Activated gamma-delta T cell (primary cell): Measurements from ENCODE around the gene ARMC5.
"Not testable (repeated sequence)": the region's sequence is repeated elsewhere in the genome, so short reads cannot be mapped to it uniquely, and the experiment has no call there.

Source experiments
- DNase-seq: peaks from one replicate; lab custom pipeline; 2025; lab: John Stamatoyannopoulos, UW
- total RNA-seq, 2 donors: gene quantifications; one replicate each; lab custom pipeline; 2026; lab: John Stamatoyannopoulos, UW

Gene ARMC5, protein sequence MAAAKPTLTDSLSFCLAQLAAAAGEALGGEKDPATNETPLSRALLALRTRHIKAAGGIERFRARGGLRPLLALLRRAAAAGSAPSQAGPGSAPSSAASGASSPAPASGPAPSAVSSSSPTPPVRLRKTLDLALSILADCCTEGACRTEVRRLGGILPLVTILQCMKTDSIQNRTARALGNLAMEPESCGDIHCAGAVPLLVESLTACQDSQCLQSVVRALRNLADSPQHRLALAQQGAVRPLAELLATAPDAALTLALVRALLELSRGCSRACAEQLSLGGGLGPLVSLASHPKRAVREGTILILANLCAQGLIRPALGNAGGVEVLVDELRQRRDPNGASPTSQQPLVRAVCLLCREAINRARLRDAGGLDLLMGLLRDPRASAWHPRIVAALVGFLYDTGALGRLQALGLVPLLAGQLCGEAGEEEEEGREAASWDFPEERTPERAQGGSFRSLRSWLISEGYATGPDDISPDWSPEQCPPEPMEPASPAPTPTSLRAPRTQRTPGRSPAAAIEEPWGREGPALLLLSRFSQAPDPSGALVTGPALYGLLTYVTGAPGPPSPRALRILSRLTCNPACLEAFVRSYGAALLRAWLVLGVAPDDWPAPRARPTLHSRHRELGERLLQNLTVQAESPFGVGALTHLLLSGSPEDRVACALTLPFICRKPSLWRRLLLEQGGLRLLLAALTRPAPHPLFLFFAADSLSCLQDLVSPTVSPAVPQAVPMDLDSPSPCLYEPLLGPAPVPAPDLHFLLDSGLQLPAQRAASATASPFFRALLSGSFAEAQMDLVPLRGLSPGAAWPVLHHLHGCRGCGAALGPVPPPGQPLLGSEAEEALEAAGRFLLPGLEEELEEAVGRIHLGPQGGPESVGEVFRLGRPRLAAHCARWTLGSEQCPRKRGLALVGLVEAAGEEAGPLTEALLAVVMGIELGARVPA
- 18.4 to 21.7 reads per million in 2 donors for total RNA-seq

DNA sequence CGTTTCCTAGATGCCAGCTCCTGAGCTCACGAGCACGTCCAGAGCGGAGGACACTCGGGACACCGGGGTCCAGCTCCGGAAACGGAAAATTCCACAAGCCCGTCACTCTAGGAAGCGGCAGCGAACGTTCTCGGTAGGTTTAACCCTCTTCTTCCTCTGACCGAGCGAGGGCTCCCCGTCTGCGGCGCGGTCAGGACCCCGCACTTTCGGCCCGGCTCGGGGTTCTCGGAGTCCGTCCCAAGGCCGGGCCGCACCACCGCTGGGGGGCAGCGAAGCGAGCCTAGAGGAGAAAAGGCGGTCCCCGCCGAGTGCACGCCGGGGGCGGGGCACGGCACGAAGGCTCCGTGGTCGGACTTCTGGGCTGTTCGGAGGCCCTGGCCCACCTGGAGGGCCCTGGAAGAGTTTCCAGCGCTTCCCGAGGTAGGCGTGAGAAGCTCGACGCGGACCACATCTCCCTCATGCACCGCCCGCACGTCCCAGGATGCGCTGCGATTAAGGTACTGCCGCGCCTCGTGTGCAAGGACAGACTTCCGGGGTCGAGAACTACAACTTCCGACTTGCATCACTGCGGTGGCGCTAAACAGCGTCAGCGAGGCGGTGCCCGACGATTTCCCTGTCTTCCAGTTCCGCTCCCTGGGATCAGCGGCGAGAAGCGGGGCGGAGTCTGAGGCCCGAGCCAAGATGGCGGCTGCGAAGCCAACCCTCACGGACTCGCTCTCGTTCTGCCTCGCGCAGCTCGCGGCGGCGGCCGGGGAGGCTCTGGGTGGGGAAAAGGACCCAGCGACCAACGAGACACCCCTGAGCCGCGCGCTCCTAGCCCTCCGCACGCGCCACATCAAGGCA is at the start of gene ARMC5:
Gene ARMC5, plus strand, starts transcription at position 658 of the 843 bp plus-strand sequence. Its CDS starts 24 bp downstream, at position 682.
- peak; percentile 95 for DNase-seq

DNA sequence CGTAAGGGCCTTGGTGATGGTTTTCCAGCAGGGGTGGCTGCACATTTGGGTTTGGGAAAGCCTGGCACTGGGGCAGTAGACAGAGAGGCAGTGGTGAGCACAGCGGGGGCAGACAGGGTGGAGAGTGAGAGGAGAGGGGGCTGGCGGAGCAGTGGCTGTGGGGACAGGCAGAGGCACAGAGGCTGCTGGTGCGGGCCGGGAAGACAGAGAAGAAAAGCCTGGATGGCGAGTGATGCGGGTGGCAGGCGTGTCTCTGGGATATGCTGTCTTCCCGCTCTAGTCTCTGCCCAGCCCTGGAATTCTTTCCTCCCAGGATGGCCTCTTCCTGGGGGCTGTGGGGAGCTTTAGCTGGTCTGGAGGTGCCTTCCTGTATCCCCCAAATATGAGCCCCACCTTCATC is 49.2 kb upstream of the ARMC5 start:
- no peak for DNase-seq

DNA sequence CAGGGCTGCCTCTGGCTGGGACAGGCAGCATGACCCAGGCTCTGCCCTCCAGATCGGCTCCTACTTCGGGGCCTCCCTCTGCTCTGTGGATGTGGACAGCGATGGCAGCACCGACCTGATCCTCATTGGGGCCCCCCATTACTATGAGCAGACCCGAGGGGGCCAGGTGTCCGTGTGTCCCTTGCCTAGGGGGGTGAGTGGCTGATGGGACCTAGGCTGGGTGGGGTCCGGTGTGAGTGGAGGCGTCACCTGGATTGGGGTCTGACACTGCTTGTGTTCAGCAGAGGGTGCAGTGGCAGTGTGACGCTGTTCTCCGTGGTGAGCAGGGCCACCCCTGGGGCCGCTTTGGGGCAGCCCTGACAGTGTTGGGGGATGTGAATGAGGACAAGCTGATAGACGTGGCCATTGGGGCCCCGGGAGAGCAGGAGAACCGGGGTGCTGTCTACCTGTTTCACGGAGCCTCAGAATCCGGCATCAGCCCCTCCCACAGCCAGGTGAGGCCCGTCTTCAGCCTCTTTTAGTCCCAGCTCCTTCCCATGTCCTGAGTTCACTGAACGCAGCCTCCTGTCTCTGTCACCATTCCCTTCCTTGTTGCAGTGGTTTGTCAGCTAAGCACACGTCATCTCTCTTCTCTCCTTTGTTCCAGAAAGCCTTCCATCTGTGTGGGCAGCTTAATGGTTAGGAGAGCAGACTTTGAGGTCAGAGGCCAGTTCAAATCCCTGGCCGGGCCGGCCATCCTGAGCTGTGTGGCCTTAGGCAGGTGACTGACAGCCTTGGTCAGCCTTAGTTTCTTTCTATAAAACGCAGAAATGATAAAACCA is 48.1 kb upstream of the ARMC5 start:
- DNase-seq, result no peak

DNA sequence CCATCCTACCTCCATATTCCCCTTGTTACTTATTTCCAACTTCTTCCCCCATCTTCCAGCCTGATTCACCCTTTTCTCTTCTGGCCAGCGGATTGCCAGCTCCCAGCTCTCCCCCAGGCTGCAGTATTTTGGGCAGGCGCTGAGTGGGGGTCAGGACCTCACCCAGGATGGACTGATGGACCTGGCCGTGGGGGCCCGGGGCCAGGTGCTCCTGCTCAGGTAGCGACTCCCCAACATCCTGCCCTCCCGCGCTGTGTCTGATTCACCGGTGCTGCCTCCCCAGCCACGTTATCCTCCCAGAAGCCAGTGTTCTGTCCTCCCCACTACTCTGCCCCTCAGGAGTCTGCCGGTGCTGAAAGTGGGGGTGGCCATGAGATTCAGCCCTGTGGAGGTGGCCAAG is 46.6 kb upstream of the ARMC5 start:
- DNase-seq, result no peak

DNA sequence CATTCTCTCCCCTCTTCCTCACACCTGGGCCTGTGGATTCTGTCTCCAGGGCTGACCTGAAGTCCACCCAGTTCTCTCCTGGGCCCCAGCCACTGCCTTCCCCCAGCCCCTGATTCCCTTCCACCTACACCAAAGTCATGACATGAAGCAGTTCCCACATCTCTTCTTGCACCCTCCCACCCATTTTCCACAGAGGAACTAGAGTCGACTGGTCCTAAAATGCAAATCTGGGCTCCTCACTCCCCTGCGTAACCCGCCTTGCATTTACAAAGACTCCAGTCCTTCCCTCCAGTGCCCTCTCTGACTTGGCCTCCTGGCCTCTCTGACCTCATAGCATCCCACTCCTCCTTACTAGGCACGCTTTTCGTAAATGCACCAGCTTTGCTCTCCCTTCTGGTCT is 45.9 kb upstream of the ARMC5 start:
- DNase-seq, result no peak

DNA sequence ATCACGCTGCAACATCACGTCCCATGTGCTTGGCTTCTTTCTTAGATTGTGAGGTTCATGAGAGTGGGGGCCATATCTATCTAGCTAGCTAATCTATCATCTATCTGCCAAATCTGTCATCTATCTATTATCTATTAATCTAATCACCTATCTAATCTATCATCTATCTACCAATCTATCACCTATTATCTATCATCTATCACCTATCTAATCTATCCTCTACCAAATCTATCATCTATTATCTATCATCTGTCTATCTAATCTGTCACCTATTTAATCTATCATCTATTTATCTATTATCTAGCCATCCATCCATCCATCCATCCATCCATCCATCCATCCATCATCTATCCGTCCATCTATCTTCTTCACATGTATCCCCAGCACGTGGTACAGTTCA is 45.4 kb upstream of the ARMC5 start:
- DNase-seq, result no peak

DNA sequence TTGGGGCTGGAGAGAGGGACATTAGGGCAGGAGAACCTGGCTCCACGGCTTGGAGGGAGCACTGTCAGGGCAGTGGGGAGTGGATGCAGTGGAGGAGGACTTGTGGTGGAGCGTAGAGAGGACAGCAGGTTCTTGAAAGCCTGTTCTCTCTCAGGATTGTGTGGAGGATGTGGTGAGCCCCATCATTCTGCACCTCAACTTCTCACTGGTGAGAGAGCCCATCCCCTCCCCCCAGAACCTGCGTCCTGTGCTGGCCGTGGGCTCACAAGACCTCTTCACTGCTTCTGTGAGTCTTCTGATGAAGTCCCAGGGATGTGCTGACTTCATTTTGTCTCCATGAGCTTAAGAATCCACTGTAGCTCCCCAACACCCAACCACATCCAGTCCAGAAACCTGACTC is 44.6 kb upstream of the ARMC5 start:
- DNase-seq, result no peak

DNA sequence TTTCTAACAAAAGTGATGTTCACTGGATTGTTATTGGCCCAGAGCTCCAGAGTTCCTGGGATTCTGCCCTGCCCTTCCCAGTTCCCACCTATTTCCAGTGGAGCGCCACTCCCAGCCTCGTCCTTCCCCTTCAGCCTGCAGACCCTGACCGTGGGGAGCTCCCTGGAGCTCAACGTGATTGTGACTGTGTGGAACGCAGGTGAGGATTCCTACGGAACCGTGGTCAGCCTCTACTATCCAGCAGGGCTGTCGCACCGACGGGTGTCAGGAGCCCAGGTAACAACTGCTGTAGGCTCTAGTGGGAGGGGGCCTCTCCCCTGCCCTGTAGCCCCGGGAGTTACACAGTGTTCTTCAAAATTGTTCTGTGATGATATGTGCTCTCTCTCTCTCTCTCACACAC is 42.9 kb upstream of the ARMC5 start:
- no peak for DNase-seq

DNA sequence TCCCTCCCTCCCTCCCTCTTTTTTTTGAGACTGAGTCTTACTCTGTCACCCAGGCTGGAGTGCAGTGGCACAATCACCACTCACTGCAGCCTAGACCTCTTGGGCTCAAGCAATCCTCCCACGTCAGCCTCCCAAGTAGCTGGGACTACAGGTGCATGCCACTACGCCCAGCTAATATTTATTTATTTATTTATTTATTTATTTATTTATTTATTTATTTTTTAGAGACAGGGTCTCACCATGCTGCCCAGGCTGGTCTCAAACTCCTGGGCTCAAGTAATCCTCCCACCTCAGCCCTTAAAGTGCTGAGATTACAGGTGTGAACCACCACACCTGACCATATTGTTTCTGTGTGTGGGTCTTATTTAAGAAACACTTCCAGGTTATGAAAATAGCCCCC is 42.3 kb upstream of the ARMC5 start:
- DNase-seq, result not testable (repeated sequence)

DNA sequence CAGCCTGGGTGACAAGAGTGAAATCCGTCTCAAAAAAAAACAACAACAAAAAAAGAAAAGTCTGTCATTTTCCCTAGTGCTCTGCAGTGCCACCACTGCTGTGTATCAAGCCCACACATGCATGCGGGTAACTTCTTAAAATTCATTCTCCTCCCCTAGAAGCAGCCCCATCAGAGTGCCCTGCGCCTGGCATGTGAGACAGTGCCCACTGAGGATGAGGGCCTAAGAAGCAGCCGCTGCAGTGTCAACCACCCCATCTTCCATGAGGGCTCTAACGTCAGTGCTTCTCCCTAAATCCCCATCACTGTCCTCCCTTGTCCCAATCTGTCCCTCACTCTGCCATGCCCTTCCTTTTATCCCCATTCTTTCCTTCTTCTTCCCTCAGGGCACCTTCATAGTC is 41.4 kb upstream of the ARMC5 start:
- DNase-seq, result no peak

DNA sequence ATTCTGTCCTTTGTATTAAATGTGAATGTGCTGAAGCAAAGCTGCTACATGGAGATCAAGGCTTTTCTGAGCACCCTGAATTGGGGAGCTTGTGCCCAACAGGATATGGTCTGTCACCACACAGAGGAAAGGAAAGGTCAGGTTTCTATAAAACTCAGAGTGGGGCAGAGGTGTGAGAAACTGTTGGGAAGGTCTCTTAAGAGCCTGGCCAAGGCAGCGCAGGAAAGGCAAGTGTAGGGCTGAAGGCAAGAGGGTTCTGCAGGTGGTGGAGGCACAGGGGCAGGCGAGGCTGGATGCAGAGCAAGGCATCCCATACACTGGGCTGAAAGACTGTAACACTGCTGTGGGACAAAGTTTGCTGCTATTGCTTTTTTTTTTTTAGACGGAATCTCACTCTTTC is 39.3 kb upstream of the ARMC5 start:
- DNase-seq, result no peak

DNA sequence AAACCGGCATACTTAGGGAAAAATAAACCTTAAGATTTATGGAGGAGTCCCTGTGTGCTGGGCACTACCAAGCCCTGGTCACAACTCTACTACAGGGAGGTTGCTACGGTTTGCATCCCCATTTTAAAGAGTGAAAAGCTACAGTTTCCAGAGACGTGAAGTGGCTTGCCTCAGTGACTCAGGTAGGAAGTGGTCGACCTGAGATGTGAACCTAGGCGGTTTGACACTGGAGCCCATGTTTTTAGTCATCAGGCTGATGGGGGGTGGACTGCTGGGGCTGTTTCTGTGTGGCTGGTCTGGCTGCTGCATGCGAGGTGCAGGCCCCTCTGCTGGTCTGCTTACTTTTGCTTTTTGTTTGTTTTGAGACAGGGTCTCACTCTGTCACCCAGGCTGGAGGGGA is 37.7 kb upstream of the ARMC5 start:
- DNase-seq, result no peak

DNA sequence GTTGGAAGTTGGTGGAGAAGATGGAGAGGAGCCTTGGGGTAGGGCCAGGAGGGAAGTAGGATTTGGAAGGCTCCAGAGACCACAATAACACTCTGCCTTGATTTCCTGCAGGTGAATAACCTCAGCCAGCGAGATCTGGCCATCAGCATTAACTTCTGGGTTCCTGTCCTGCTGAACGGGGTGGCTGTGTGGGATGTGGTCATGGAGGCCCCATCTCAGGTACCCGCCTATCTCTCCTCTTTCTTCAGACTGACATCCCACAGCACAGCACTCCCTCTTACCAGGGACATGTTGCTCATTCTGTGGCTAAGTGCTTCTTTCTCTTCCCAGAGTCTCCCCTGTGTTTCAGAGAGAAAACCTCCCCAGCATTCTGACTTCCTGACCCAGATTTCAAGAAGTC is 36.1 kb upstream of the ARMC5 start:
- DNase-seq, result no peak

DNA sequence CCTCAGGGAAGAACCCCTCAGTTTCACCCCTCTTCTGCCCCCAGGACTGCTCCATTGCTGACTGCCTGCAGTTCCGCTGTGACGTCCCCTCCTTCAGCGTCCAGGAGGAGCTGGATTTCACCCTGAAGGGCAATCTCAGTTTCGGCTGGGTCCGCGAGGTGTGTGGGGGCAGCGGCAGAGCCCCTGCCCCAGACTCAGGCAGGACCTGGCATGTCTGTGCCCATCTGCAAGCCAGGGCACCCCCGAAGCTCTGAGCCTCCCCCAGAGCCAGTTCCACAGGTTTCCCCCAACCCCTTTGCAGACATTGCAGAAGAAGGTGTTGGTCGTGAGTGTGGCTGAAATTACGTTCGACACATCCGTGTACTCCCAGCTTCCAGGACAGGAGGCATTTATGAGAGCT is 35.5 kb upstream of the ARMC5 start:
- no peak for DNase-seq

DNA sequence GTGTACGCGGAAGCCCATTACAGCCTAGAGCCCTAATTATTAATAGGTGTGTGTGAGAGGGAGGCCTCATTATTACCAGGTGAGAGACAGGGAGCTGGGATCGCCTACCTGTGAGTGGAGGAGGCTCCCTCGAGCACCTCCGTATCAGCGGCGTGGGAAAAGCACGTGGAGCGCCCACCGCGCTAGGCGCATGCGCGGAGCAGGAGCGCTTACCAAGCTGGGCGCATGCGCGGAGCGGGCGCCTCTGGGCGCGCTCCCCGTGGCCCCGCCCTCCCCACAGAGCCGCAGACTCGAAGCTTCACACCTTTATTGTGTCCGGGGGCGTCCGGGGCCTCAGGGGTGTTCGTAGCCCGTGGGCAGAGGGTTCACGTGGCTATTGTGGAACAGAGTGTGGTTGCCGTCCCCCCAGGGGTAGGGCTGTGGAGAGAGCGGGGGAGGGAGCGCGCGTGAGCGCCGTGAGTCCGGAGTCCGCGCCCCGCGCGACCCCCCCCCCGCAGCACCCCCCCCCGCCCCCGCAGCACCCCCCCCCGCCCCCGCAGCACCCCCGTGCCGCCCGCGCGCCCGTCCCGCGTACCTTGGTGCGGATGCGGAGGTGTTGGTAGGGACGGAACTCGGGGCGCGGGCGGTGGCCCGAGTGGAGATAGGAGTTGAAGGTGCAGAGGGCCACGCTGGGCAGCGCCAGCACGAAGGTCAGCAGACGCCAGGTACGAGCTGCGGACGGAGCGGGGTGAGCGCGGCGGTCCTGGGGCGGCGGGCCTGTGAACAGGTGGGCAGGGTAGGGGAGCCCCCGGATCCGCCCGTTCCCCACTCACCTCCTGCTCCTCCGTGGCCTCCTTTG is 31.6 kb upstream of the ARMC5 start:
- DNase-seq, result peak; percentile 47

DNA sequence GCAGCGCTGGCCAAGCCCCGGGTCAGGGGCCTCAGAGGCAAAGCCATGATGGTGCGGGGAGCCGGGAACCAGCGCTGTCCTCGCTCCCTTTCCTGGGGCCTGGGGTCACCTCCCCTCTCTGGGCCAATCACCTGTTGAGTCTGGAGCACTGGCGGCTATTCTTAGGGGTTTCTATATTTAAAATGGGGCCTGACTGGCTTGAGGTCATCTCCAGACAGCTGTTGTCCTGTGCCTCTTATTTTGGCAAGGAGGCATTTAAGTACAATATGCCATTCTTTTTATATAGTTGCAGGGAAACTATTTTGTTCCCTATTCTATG is 31.1 kb upstream of the ARMC5 start, which contains the start of gene COX6A2:
Gene COX6A2, minus strand, starts transcription at position 82 of the 319 bp plus-strand sequence. Its CDS starts 35 bp downstream, at position 47.
- DNase-seq, result no peak

DNA sequence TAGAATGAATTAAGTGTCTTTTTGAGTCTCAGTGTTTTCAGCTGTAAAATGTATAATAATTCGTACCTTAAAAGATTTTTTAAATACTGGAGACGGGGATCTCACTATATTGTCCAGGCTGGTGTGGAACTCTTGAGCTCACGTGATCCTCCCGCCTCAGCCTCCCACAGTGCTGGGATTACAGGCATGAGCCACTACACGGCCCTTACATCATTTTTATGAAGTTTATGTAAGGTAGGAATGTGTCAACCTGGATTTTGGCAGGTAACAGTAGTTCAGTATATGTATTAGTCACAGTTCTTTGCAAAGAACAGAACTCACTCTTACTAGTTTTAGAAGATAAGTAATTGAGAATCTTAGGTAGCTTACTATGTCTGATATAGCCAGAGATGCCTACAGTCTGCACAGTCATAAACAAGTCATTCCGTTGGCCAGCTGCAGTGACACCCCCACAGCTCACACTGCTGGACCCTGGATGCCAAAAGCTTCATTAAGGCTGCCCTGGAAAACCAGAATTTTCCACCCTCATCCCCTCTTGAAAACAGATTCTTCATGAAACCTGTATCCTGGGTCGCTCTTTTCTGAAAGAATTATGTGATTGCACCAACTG is 30.6 kb upstream of the ARMC5 start:
- no peak for DNase-seq

DNA sequence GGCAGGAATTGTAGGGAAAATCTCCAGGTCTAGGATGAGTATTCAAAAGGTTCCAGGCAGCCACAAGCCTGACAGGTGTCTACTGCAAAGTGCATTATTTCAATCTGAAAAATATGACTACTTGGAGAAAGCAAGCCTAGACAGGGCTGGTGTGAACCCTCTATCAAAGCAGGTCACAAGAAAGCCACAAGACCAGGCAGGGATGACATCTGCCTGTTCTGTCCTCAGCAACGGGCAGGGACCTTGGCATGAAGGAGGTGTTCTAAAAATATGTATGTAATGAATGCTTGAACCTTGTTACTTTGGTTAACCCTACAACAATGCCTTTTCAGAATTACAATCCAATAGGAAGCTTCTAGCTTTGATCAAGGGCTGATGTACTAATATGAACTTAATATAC is 30.0 kb upstream of the ARMC5 start:
- DNase-seq, result no peak

DNA sequence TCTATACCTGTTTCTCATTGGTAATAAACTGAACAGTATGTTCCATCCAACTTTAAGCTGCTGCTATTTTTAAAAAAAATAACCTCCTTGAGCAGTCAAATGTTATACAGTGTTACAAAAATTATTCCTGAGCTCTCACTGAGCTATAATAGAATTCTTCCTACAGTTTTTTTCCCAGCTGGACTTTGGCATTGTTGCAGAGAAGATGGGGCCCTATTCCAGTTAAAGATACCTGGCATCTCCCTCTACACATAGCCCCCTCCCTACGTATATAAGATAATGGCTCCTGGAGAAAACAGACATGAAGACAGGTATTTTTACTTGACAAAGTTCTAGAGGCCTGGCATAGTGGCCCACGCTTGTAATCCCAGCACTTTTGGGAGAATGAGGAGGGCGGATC is 29.5 kb upstream of the ARMC5 start:
- DNase-seq, result no peak
